Effector memory CD8-positive, alpha-beta T cell (primary cell): Measurements from ENCODE around the gene RNF150.
"Not testable (repeated sequence)": the region's sequence is repeated elsewhere in the genome, so short reads cannot be mapped to it uniquely, and the experiment has no call there.

ENCODE experiments used
- ATAC-seq: fragments of 150-1000 bp; cut with Tn5 transposase; replicated peaks from 2 replicates; pipeline ENCODE4 v1.10.0; 2021; ENCODE audit warnings: mild to moderate bottlenecking, moderate library complexity
- DNase-seq, 3 experiments: peaks; one replicate each; pipeline ENCODE4 v3.0.0; 2021
- H3K27ac Mint-ChIP-seq, 2 donors: one replicate each; pipeline ENCODE4 v1.8.0; 2022; ENCODE audit warnings: mild to moderate bottlenecking in 2 of 2, mixed read lengths in 2 of 2, moderate library complexity in 2 of 2
- H3K27me3 Mint-ChIP-seq, 2 donors: one replicate each; pipeline ENCODE4 v1.8.0; 2022; ENCODE audit warnings: mixed read lengths in 2 of 2
- H3K36me3 Mint-ChIP-seq: one replicate; pipeline ENCODE4 v1.8.0; 2022; ENCODE audit warnings: mild to moderate bottlenecking, moderate library complexity, mixed read lengths; ENCODE audit not compliant: insufficient read depth
- H3K4me1 Mint-ChIP-seq, 2 donors: one replicate each; pipeline ENCODE4 v1.8.0; 2022; ENCODE audit warnings: low read depth in 2 of 2, mixed read lengths in 2 of 2
- H3K4me3 Mint-ChIP-seq, 2 donors: one replicate each; pipeline ENCODE4 v1.8.0; 2022; ENCODE audit warnings: mild to moderate bottlenecking in 2 of 2, mixed read lengths in 2 of 2, moderate library complexity in 2 of 2
- H3K9me3 Mint-ChIP-seq, 2 donors: one replicate each; pipeline ENCODE4 v1.8.0; 2022; ENCODE audit warnings: mixed read lengths in 2 of 2

Gene RNF150

DNA sequence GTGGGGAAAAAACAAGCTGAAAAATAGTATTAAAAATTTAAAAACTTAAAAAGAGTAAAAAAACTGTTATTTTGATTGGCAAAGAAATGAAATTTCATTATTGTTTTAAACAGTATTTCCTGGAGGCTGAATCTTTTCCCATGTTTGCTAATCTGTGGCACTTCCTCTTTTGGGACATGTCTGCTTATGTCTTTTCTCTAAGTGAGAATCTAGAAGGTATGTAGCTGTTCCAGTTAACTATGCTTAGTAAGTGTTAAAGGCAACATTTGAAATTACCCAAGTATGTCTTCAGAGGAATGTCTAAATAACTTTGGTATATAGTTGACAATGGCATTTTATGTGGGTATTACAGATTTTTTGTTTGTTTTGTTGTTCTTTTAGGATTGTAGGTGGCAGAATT lies 295.5 kb downstream of the RNF150 start:
- DNase-seq, result no peak
- ATAC-seq, result no peak
- Mint-ChIP-seq H3K27me3 (no peaks in the 10 kb centered on the region), H3K36me3 (no peaks in the 10 kb centered on the region), H3K27ac (no peak overlapping the region), H3K4me1 (no peaks in the 10 kb centered on the region), H3K9me3 (no peaks in the 10 kb centered on the region), H3K4me3 (no peak overlapping the region)

DNA sequence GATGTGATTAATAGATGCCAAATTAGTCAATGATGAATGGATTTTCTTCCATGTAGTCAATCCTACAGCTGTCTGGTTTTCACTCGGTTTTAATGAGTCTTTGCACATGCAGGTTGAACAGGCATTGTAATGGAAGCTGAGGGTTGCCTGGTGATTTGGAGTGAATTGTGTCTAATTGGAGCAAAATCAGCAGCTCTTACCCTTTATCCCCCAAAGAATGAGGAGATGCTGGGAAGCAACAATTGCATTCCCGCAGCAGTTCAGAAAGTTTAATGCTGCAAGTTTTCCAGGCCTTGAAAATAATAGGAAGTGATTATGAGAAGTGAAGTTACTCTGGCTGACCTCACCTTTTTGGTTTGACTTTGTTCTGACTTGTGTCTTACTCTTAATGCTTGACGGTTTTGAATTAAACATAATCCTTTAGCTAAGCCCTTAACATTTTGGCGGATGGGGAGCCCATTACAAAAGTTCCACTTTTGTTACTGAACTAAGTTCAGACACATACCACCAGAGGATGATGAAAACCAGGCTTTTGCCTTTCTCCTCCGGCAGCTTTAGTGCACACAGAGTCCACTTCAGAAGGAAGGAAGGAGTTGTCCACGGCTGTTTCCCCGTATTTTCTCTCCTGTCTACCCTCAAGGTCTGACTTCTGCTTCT lies 298.3 kb downstream of the RNF150 start:
- no peak overlapping the region for H3K27ac Mint-ChIP-seq
- no peak overlapping the region for H3K4me3 Mint-ChIP-seq
- no peaks in the 10 kb centered on the region for H3K36me3 Mint-ChIP-seq
- H3K27me3 Mint-ChIP-seq, result no peaks in the 10 kb centered on the region
- H3K9me3 Mint-ChIP-seq, result peaks cover 0 to 1% of the 10 kb centered on the region in 2 donors
- ATAC-seq (no peak), DNase-seq (no peak)
- no peaks in the 10 kb centered on the region for H3K4me1 Mint-ChIP-seq

DNA sequence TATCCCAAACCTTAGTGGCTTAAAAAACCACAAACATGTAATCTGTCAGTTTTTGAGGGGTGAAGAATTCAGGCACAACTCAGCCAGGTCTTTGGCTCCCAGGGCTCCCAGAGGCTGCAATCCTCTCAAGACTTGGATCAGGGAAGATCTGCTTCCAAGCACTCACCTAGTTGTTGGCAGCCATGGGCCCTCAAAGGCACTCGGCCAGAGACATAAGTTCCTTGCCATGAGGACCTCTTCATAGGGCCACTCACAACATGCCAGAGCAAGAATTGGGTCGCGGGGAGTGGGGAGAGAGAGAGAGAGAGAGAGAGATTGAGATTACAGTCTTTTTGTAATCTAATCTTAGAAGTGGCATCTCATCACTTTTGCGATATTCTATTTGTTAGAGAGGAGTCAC lies 300.0 kb downstream of the RNF150 start:
- peaks cover 0 to 10% of the 10 kb centered on the region in 2 donors for H3K27me3 Mint-ChIP-seq
- no peak overlapping the region for H3K4me3 Mint-ChIP-seq
- peaks cover 1 to 7% of the 10 kb centered on the region in 2 donors for H3K9me3 Mint-ChIP-seq
- DNase-seq, result no peak
- no peak for ATAC-seq
- no peak overlapping the region for H3K27ac Mint-ChIP-seq
- H3K36me3 Mint-ChIP-seq, result no peaks in the 10 kb centered on the region
- H3K4me1 Mint-ChIP-seq, result no peaks in the 10 kb centered on the region

DNA sequence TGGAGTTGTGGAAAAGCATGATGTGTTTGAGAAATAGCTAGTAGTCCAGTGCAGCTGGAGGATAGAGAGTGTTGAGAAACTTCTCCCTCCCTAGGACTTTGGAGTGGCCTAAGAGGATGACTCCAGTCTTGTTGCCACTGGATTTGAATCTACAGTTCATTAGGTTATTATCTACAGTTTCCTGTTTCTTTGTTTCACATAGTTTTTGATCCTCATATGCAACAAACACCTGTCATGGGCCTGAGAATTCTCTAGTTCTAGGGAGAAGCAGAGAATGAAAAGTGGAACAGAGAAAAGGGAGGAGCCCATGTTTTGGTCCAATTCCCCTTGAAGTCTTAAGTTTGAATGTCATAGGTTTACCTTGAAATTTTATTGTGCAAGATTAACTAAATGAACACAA lies 303.4 kb downstream of the RNF150 start:
- DNase-seq (no peak), ATAC-seq (no peak)
- Mint-ChIP-seq H3K4me1 (no peaks in the 10 kb centered on the region), H3K36me3 (no peaks in the 10 kb centered on the region), H3K27me3 (peaks cover 0 to 10% of the 10 kb centered on the region in 2 donors), H3K4me3 (no peak overlapping the region), H3K9me3 (peaks cover 5 to 7% of the 10 kb centered on the region in 2 donors), H3K27ac (no peak overlapping the region)

DNA sequence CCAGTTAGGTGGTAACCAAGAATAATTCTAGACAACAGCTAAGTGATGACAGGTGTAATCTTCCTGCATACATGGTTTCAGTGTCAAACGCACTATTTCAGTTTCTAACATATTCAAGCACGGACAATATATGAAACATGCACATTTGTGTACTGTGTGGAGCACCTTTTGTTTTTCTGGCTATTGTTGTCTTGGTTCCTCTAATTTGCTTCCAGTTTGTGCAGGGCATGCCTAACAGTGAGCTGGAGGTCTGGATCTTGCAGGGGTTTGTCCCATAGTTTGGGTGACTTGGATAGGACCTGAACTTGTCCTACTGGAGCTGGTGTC lies 306.6 kb downstream of the RNF150 start:
- ATAC-seq (no peak), DNase-seq (no peak)
- Mint-ChIP-seq H3K9me3 (peaks cover 4 to 14% of the 10 kb centered on the region in 2 donors), H3K36me3 (no peaks in the 10 kb centered on the region), H3K4me3 (no peak overlapping the region), H3K4me1 (no peaks in the 10 kb centered on the region), H3K27me3 (peaks cover 0 to 10% of the 10 kb centered on the region in 2 donors), H3K27ac (no peak overlapping the region)

DNA sequence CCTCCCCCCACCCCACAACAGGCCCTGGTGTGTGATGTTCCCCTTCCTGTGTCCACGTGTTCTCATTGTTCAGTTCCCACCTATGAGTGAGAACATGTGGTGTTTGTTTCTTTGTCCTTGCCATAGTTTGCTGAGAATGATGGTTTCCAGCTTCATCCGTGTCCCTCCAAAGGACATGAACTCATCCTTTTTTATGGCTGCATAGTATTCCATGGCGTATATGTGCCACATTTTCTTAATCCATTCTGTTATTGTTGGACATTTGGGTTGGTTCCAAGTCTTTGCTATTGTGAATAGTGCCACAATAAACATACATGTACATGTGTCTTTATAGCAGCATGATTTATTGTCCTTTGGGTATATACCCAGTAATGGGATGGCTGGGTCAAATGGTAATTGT lies 312.7 kb downstream of the RNF150 start:
- not testable (repeated sequence) for ATAC-seq, DNase-seq, H3K27ac Mint-ChIP-seq

DNA sequence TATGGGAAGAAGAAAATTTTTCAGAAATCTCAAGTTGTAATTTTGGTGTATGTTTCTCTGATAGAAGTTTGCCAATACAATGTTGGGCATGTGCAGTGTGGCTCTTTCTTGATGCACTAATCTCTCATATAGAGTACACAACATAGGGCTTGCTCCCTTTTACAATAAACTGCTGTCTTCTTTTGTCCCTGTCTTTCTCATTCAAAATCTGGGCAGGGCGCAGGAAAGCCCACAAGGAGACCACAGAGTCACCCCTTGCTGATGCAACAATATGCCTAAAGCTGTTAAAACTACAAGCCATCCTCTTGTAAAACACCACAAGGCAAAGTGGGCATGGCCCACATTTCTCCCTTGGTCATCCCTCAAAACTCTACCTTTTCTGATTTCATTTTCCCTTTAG lies 313.7 kb downstream of the RNF150 start:
- no peak overlapping the region for H3K27ac Mint-ChIP-seq
- H3K4me3 Mint-ChIP-seq, result no peak overlapping the region
- no peaks in the 10 kb centered on the region for H3K4me1 Mint-ChIP-seq
- H3K9me3 Mint-ChIP-seq, result peaks cover 1 to 7% of the 10 kb centered on the region in 2 donors
- H3K36me3 Mint-ChIP-seq, result no peaks in the 10 kb centered on the region
- peaks cover 0 to 5% of the 10 kb centered on the region in 2 donors for H3K27me3 Mint-ChIP-seq
- ATAC-seq, result no peak
- no peak for DNase-seq

More for the DNA sequence above, 312.7 kb downstream of the RNF150 start:
- not testable (repeated sequence) for H3K36me3 Mint-ChIP-seq, H3K4me1 Mint-ChIP-seq, H3K4me3 Mint-ChIP-seq, H3K9me3 Mint-ChIP-seq, H3K27me3 Mint-ChIP-seq

DNA sequence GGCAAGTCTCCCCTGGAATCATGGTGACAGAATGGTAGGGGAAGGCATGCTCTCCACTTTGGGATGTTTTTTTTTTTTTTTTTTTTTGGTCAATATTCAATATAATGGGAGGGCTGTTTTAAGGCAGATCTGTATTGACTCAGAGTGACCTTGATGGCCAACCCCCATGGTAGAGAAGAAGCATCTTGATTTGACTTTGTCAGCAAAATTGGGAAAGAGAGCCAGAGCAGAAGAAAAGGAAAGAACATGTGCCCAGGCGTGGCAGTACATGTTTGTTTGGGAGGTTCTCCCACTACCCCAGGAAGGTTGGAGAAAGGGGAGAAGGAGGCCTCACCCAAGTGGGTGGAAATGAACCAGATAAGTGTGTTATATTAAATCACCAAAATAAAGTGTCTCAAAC lies 314.8 kb downstream of the RNF150 start:
- H3K9me3 Mint-ChIP-seq, result peaks cover 1 to 2% of the 10 kb centered on the region in 2 donors
- no peaks in the 10 kb centered on the region for H3K4me1 Mint-ChIP-seq
- no peak for ATAC-seq
- peaks cover 0 to 5% of the 10 kb centered on the region in 2 donors for H3K27me3 Mint-ChIP-seq
- H3K4me3 Mint-ChIP-seq, result no peak overlapping the region
- no peak for DNase-seq
- H3K27ac Mint-ChIP-seq, result no peak overlapping the region
- no peaks in the 10 kb centered on the region for H3K36me3 Mint-ChIP-seq

DNA sequence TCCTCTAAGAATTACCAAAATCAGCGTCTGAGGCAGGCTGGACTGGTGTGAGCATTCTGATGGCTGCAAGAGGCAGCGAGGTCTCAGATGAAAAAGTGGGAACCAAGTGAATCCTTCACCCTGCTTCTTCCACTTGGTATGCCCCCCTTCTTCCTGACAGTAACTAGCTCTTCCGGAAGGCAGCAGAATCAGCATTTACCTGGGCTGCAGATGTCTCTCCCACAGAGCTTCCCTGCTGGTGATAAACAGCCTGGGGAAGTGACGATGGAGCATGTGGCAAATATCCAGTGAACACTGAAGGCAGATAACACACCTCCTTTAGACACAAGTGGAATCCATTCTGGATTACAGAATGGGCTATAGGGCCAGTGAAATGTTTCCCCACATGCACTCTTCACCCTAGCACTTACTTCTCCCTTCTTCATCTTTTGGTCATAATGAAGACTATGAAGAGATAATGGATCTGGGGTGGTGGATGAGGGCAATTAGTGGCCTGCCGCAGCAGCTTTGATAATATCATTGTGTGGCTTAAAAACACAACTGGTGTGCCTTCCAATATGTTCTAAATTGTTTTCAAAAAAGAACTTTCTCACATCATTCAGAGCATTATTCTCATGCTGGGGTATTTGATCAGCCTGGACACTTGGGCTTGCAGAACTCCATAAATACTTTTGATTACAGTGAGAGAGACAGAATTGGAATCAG lies 316.3 kb downstream of the RNF150 start:
- Mint-ChIP-seq H3K27ac (no peak overlapping the region), H3K4me1 (no peaks in the 10 kb centered on the region), H3K27me3 (peaks cover 0 to 5% of the 10 kb centered on the region in 2 donors), H3K36me3 (no peaks in the 10 kb centered on the region), H3K4me3 (no peak overlapping the region), H3K9me3 (peaks cover 0 to 3% of the 10 kb centered on the region in 2 donors)
- ATAC-seq (no peak), DNase-seq (no peak)

DNA sequence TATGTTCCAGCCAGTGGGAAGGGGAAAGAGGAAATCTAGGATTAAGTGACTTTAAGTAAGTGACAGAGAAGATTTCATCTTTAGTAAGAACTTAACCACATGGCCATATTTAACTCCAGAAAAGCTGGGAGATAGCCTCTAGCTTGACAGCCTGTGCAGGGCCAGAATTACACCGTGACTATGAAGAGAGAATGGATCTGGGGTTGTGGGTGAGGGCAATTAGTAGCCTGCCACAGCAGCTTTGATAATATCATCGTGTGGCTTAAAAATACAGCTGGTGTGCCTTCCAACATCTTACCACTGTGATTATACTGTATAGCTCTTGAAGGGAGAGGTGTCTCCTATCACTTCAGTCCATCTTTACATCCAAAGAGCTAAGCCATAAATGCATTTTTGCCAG lies 319.5 kb downstream of the RNF150 start:
- Mint-ChIP-seq H3K27ac (no peak overlapping the region), H3K27me3 (peaks cover 5% of the 10 kb centered on the region in 2 donors), H3K36me3 (no peaks in the 10 kb centered on the region), H3K9me3 (peaks cover 0 to 5% of the 10 kb centered on the region in 2 donors), H3K4me1 (no peaks in the 10 kb centered on the region), H3K4me3 (no peak overlapping the region)
- ATAC-seq, result no peak
- DNase-seq, result no peak

DNA sequence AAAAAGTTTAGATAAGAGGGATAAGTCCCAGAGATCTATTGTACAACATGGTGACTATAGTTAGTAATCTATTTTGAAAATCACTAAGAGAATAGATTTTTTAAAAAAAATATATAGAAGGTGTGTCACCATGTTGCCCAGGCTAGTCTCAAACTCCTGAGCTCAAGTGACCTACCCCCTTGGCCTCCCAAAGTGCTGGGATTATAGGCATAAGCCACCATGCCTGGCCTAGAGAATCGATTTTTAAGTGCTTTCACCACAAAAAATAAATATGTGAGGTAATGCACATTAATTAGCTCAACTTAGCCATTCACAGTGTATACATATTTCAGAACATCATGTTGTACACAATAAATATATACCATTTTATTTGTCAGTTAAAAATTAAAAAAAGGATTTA lies 320.4 kb downstream of the RNF150 start:
- H3K4me3 Mint-ChIP-seq, result no peak overlapping the region
- H3K4me1 Mint-ChIP-seq, result no peaks in the 10 kb centered on the region
- peaks cover 0 to 5% of the 10 kb centered on the region in 2 donors for H3K9me3 Mint-ChIP-seq
- H3K36me3 Mint-ChIP-seq, result no peaks in the 10 kb centered on the region
- DNase-seq (no peak), ATAC-seq (no peak)
- peaks cover 5 to 6% of the 10 kb centered on the region in 2 donors for H3K27me3 Mint-ChIP-seq
- H3K27ac Mint-ChIP-seq, result no peak overlapping the region

DNA sequence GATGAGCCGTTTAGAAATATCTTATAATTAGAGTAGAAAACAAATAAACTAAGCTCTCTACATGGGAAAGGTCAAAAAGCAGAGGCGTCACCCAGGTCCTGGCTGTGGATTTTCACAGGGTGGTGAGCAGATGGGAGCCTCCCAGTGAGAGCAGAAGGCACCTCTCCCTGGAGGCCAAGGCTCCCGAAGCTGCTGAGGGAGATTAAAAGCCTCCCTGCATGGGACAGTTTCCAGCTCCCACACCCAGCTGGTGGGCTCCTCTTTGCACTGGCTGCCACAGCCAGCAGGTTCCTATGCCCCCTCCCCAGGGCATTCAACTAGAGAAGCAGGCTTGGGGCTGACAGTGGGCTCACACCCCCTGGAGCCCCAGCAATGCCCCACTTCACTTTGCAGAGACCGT lies 321.8 kb downstream of the RNF150 start:
- no peaks in the 10 kb centered on the region for H3K4me1 Mint-ChIP-seq
- H3K27ac Mint-ChIP-seq, result no peak overlapping the region
- ATAC-seq, result no peak

DNA sequence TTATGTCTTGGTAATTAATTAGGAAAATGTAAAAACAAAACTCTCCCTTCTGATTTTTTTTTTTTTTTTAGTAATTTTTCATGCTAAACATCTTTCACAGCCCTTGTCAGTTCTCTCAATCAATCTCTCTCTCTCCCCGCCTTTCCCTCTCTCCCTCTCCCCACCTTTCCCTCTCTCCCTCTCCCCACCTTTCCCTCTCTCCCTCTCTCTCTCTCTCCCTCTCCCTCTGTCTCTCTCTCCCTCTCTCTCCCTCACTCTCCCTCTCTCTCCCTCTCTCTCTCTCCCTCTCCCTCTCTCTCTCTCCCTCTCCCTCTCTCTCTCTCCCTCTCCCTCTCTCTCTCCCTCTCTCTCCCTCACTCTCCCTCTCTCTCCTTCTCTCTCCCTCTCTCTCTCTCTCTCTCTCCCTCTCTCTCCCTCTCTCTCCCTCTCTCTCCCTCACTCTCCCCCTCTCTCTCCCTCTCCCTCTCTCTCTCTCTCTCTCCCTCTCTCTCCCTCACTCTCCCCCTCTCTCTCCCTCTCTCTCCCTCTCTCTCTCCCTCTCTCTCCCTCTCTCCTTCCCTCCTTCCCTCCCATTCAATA lies 322.6 kb downstream of the RNF150 start:
- H3K27me3 Mint-ChIP-seq, DNase-seq, H3K4me3 Mint-ChIP-seq, H3K36me3 Mint-ChIP-seq, H3K27ac Mint-ChIP-seq, ATAC-seq, H3K9me3 Mint-ChIP-seq, H3K4me1 Mint-ChIP-seq: not testable (repeated sequence)

More for the DNA sequence above, 321.8 kb downstream of the RNF150 start:
- no peak for DNase-seq
- Mint-ChIP-seq H3K36me3 (no peaks in the 10 kb centered on the region), H3K9me3 (peaks cover 0 to 5% of the 10 kb centered on the region in 2 donors), H3K4me3 (no peak overlapping the region), H3K27me3 (peaks cover 0 to 6% of the 10 kb centered on the region in 2 donors)
